Suppressor macrophage (primary cell): Measurements from ENCODE around the gene ANKRD53.

ENCODE experiments used
- DNase-seq, 4 experiments: peaks; one replicate each; pipeline ENCODE4 v3.0.0-alpha.2; 2020 to 2022
- total RNA-seq, 17 experiments: gene quantifications; one replicate each; lab custom pipeline; 2026; ENCODE audit warnings: mixed read lengths in 6 of 17, inconsistent platforms in 3 of 17; lab: John Stamatoyannopoulos, UW

Gene ANKRD53, protein sequence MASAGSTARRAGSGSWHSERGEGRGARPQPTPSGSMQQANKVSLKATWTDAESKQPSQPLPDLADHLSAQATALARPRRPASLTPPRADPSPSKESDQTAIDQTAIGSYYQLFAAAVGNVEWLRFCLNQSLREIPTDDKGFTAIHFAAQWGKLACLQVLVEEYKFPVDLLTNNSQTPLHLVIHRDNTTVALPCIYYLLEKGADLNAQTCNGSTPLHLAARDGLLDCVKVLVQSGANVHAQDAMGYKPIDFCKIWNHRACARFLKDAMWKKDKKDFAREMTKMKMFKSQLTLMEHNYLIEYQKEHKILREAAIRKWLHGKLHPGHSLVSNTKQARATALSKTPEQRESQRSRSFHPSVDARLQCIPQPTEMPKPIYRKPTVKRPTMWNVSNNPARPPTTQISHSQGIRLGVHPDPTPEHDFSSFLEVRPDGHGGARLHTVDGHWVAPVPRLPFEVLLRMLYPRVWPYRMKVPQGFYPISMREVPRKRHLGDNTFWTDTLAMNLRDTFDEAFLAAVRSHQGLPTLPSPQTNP
- total RNA-seq: 0 to 1.8 (median 0) reads per million in 17 experiments

GRCh38 chr2:70978341-70979179 lies at the start of gene ANKRD53:
Gene ANKRD53, plus strand, starts transcription at chr2:70978630. Its CDS starts 16 bp downstream, at chr2:70978646.
- DNase-seq: peak in 3 of 4 experiments; percentile 33 to 61 (median 54)

DNA sequence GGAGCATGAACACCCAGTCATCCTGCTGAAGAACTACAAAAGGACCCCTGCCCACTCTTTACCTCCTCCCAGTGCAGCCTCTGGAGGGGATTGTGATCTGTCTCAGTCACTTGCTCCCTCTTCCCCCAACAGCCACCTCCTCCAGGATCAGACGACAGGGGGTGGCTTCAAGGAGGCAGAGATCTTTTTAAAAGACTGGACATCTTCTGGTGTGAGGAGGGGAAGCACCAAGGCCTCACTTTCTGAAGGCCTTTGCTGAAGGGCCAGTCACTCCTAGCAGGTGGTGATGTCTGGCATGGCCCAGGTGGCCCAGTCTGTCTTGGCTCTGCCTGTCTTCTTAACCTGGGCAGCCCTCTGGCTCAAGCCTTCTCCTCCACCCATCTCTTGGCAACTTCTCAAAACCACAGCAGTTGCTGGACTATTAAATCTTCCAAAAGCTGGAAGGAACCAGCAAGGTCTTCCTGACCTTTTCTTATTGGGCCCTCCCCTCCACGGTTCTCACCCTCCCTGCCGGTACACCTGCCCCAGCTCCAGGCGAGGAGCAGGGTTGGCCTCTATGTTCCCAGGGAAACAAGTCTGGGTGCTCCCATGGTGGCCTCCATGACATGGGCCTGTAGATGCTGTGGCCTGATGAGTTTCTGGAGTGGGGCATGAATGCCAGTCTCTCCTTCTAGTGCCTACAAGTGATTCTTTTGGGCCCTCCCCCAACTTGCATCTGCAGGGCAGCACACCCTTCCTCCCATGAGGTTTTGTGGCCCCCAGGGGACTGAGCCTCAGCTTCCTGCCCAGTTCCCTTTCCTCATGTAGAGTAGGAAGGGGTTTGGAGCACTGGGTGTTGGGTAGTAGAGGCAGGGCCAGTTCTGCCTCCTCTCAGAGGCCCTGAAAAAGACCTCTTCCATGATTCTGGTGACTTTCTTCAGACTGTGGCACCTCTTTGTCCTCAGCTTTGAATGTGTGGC lies 47.8 kb upstream of the ANKRD53 start:
- DNase-seq: no peak

- DNase-seq: no peak
These were observed 46.9 kb upstream of the ANKRD53 start for GRCh38 chr2:70931376-70932000.

DNA sequence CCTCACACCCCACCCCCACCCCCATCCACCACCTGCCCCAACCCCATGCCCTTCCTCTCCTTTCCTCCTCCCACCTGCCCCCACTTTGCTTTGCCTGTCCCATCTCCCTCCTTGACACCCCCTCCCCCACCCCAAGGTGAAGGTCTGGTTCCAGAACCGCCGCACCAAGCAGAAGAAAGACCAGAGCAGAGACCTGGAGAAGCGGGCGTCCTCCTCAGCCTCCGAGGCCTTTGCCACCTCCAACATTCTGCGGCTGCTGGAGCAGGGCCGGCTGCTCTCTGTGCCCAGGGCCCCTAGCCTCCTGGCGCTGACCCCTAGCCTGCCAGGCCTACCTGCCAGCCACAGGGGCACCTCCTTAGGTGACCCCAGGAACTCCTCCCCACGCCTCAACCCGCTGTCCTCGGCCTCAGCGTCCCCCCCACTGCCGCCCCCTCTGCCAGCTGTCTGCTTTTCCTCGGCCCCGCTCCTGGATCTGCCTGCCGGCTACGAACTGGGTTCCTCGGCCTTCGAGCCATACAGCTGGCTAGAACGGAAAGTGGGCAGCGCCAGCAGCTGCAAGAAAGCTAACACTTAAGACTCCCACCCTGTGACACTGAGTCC lies 45.7 kb upstream of the ANKRD53 start:
- DNase-seq: no peak

- no peak for DNase-seq
These were observed 43.4 kb upstream of the ANKRD53 start for GRCh38 chr2:70934981-70935380.

- no peak for DNase-seq
These were observed 42.8 kb upstream of the ANKRD53 start, which contains the start of gene ATP6V1B1 for GRCh38 chr2:70935468-70936164. Gene ATP6V1B1, plus strand, starts transcription at chr2:70935900. Its CDS starts 55 bp downstream, at chr2:70935955.

- DNase-seq: no peak
These were observed 42.1 kb upstream of the ANKRD53 start for GRCh38 chr2:70936165-70936978.

- no peak for DNase-seq
These were observed 41.2 kb upstream of the ANKRD53 start for GRCh38 chr2:70936979-70937811.

GRCh38 chr2:70937866-70938585 lies 40.4 kb upstream of the ANKRD53 start:
- no peak for DNase-seq

DNA sequence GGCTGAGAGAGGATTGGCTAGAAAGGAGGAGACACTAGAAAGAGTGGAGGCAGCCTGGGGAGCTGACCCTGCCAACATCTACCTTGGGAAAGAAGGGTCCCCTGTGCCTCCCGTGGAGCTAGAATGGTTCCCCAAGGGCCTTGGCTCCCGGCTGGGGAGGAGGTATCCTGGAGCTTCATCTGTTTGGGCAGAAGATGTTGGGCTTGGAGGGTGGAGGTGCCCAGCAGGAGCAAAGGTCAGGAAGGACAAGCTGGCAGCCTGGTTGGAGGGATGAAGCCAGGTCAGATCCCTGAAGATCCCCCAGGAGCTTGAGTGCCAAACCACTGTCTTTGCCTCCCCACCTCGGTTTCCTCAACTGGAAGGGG lies 39.9 kb upstream of the ANKRD53 start:
- no peak for DNase-seq

DNA sequence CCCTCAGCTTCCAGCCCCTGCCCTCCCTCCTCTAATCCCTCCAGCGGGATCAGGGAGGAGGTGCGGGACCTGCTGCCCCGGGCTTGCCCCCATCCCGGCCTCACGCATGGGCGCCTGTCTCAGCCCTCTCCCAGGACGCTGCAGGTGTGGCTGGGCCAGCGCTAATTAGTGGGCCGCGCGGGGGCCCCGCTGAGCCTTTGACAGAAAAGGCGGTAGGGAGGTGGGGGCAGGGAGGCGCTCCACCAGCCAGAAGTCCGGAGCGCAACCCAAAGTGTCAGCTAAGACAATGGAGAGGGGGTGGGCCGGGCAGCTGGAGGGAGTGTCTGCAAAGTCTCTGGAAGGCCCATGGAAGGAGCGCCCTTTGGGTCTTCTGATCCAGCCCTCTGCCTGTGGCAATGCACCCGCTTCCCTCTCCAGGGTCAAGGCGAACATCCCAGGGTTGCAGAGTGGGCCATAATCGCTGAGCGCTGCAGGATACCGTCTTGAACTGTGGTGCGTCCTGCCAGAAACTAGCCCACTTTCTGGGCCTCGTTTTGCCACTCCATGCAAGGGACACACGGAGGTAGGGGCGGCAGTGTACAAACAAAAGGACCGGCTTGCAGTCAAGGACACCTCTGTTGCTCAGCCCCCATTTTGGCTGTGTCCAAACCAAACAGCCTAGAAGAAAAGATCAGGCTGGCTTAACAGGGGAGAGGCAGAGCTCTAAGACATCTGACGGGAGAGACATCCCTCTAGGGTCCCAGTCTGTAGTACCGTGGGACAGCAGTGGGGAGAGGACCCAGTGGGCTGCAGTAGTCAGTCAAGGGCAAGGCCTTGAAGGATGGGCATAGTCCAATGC lies 39.2 kb upstream of the ANKRD53 start:
- no peak for DNase-seq

GRCh38 chr2:70939839-70940580 lies 38.4 kb upstream of the ANKRD53 start:
- no peak for DNase-seq

- DNase-seq: no peak
These were observed 37.2 kb upstream of the ANKRD53 start for GRCh38 chr2:70941186-70941585.

- DNase-seq: no peak
These were observed 36.7 kb upstream of the ANKRD53 start for GRCh38 chr2:70941701-70942100.

DNA sequence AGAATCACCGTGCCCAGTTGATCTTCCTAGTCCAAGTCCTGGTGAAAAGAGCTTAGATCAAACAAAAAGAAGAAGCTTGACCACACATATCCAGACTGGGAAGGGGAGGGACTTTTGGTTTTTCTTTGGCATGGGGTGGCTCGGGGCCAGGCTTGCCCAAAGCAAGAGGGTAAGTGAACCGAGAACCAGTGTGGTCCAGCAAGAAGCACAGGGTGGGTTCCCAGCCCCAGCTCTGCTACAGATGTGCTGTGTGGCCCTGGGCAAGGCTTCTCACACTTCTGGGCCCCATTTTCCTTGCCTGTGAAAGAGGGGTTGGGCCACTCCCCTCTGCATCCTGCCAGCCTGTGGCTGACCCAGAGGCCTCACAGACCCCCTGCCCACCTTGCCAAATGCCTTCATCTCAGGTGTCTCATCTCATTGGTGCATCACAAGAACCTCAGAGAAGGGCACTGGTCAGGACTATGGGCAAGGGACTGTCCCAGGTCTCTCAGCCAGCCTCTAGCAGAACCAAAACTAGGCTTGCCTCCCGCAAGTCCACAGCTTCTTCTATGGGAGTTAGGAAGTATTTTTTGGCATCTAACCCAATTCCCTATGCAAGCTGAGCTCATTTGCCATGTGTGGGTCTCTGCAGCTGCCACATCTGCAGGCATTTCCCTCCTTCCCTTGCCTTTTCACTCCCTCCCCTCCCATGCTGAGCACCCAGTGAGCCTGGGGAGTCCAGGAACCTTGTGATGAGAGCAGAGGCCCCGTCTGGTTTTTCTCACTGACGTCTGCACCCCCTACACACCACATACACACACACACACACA lies 35.8 kb upstream of the ANKRD53 start:
- DNase-seq: no peak
